SU-DHL-6 (cell line): ENCODE measurements around the gene DOCK1.

Experiments
- H2AFZ ChIP-seq: fragments of 200-600 bp; sonication (generic); 2 replicates; pipeline ENCODE4 v1.6.1; 2014; ENCODE audit warnings: low read depth, mild to moderate bottlenecking, moderate library complexity, mixed read lengths, antibody characterized with exemption, low read length; ENCODE audit not compliant: severe bottlenecking
- H3F3A ChIP-seq: fragments of 200-600 bp; shearing (Covaris generic); 2 replicates; pipeline ENCODE4 v1.6.0; 2016; ENCODE audit warnings: antibody characterized with exemption, mild to moderate bottlenecking; ENCODE audit not compliant: insufficient read depth
- H3K27ac ChIP-seq: fragments of 200-600 bp; sonication (generic); 2 replicates; pipeline ENCODE4 v1.5.1; 2016; ENCODE audit warnings: low read depth, mild to moderate bottlenecking, low read length, moderate library complexity, mixed read lengths
- H3K27me3 ChIP-seq: fragments of 200-600 bp; sonication (generic), shearing (Covaris generic); 2 replicates; pipeline ENCODE4 v1.6.0; 2014; ENCODE audit warnings: mild to moderate bottlenecking, low read length
- H3K36me3 ChIP-seq: fragments of 200-600 bp; sonication (generic); 2 replicates; pipeline ENCODE4 v1.6.1; 2014; ENCODE audit warnings: mild to moderate bottlenecking, low read length, mixed read lengths
- H3K4me2 ChIP-seq: fragments of 300-600, 200-600 bp; shearing (Covaris generic), sonication (generic); 2 replicates; pipeline ENCODE4 v1.6.0; 2014; ENCODE audit warnings: low read length, low read depth, mild to moderate bottlenecking; ENCODE audit not compliant: poor library complexity, severe bottlenecking
- H3K4me3 ChIP-seq: fragments of 200-600 bp; sonication (generic); 2 replicates; pipeline ENCODE4 v1.5.1; 2014; ENCODE audit warnings: antibody characterized with exemption, low read length, mild to moderate bottlenecking, mixed read lengths; ENCODE audit not compliant: insufficient read depth, poor library complexity, severe bottlenecking
- H3K79me2 ChIP-seq: fragments of 200-600 bp; sonication (generic); 2 replicates; pipeline ENCODE4 v1.6.1; 2014; ENCODE audit warnings: mild to moderate bottlenecking, low read length, moderate library complexity; ENCODE audit not compliant: insufficient read depth
- H3K9ac ChIP-seq: fragments of 200-600 bp; sonication (generic); 2 replicates; pipeline ENCODE4 v1.7.0; 2014; ENCODE audit warnings: mild to moderate bottlenecking, low read length
- H3K9me2 ChIP-seq: fragments of 200-600 bp; sonication (generic); replicated peaks from 2 replicates; pipeline ENCODE4 v1.6.1; 2014; ENCODE audit warnings: low read length; ENCODE audit not compliant: insufficient read depth
- H3K9me3 ChIP-seq: fragments of 200-600 bp; sonication (generic); 2 replicates; pipeline ENCODE4 v1.6.1; 2014; ENCODE audit warnings: low read length, mixed read lengths; ENCODE audit not compliant: insufficient read depth
- H4K20me1 ChIP-seq: fragments of 200-600 bp; sonication (generic); 2 replicates; pipeline ENCODE4 v1.6.1; 2014; ENCODE audit warnings: low read depth, mild to moderate bottlenecking, antibody characterized with exemption, low read length, moderate library complexity, mixed read lengths
- EZH2phosphoT487 ChIP-seq: fragments of 200-600 bp; sonication (generic), shearing (Covaris generic); conservative IDR thresholded peaks from 2 replicates; pipeline ENCODE4 v1.6.1; 2018; ENCODE audit warnings: mild to moderate bottlenecking, antibody characterized with exemption, low read length, moderate library complexity, mixed read lengths
- TF ChIP-seq, protein P1 (sequence below): fragments of 200-600 bp; sonication (generic); IDR thresholded peaks from one replicate; pipeline ENCODE4 v1.5.1; 2017; ENCODE audit warnings: antibody characterized with exemption, mild to moderate bottlenecking, low read length, moderate library complexity; ENCODE audit not compliant: insufficient read depth, poor library complexity, severe bottlenecking

DOCK1 gene

DNA sequence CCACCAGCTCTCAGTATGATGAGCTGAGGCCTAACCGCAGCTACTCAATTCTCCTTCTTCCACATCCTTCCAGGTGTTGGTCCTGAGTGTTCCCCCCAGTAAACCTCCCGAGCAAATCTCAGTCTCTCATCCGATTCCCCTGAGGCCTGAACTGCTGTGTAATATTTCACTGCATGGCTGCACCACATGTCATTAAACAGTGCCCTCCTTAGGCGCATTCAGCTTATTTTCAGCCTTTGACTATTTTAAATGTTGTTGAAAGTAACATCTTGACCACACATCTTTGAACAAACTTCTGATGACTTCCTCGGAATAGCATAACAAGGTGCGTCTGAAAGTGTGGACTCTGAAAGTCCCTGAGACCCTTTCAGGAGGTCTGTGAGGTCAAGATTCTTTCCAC is 581.1 kb downstream of the DOCK1 start:
- H3K36me3 ChIP-seq, result no peaks in the 10 kb centered on the region
- no peaks in the 10 kb centered on the region for H3K79me2 ChIP-seq
- no peaks in the 10 kb centered on the region for H3F3A ChIP-seq
- H3K4me3 ChIP-seq, result no peak overlapping the region
- no peak for TF ChIP-seq EZH2phosphoT487
- TF ChIP-seq, protein P1, sequence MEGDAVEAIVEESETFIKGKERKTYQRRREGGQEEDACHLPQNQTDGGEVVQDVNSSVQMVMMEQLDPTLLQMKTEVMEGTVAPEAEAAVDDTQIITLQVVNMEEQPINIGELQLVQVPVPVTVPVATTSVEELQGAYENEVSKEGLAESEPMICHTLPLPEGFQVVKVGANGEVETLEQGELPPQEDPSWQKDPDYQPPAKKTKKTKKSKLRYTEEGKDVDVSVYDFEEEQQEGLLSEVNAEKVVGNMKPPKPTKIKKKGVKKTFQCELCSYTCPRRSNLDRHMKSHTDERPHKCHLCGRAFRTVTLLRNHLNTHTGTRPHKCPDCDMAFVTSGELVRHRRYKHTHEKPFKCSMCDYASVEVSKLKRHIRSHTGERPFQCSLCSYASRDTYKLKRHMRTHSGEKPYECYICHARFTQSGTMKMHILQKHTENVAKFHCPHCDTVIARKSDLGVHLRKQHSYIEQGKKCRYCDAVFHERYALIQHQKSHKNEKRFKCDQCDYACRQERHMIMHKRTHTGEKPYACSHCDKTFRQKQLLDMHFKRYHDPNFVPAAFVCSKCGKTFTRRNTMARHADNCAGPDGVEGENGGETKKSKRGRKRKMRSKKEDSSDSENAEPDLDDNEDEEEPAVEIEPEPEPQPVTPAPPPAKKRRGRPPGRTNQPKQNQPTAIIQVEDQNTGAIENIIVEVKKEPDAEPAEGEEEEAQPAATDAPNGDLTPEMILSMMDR, result no peak
- no peaks in the 10 kb centered on the region for H3K27me3 ChIP-seq
- H3K9me2 ChIP-seq, result no peaks in the 10 kb centered on the region; the same call in 1 of the 2 replicates
- H3K9me3 ChIP-seq, result no peaks in the 10 kb centered on the region
- H3K4me2 ChIP-seq, result no peak overlapping the region
- H3K27ac ChIP-seq, result no peak overlapping the region
- H2AFZ ChIP-seq, result no peak overlapping the region
- no peak overlapping the region for H3K9ac ChIP-seq
- H4K20me1 ChIP-seq, result no peaks in the 10 kb centered on the region

DNA sequence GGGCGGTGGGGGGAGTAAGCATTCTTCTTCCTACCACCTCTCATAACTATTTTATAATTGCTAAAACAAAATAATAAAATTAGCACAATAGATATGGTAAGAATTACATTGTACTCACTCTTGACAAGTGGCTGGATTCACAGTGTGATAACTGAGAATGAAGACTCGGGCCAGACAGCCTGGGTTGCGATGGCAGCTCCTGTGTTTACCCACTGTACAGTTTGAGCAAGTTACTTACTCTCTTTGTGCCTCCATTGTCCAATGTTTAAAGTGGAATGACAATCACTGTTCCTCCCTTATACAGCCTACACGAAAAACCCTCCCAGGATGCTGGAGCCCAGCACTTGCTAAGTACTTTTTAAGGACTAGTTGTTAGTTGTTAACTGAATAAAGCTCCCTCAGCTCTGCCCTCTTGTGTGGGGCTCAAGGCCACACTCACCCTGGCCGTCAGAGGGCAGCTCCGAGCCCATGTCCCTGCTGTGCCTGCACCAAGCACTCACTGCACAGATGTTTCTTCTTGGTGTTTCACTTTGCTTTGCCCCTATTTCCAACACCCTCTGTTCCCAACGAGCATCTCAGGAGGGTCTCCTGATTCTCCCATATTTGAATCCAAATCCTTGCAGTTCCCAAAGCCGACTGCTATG is 587.5 kb downstream of the DOCK1 start:
- no peak overlapping the region for H2AFZ ChIP-seq
- H3K9me3 ChIP-seq, result no peaks in the 10 kb centered on the region
- TF ChIP-seq, protein P1, result no peak
- no peak for TF ChIP-seq EZH2phosphoT487
- H3K9me2 ChIP-seq, result no peaks in the 10 kb centered on the region
- no peak overlapping the region for H3K4me3 ChIP-seq
- H3K27ac ChIP-seq, result no peak overlapping the region
- H3K9ac ChIP-seq, result no peak overlapping the region
- no peaks in the 10 kb centered on the region for H3F3A ChIP-seq
- no peaks in the 10 kb centered on the region for H3K36me3 ChIP-seq
- no peaks in the 10 kb centered on the region for H4K20me1 ChIP-seq
- H3K4me2 ChIP-seq, result no peak overlapping the region
- H3K79me2 ChIP-seq, result no peaks in the 10 kb centered on the region
- H3K27me3 ChIP-seq, result no peaks in the 10 kb centered on the region

DNA sequence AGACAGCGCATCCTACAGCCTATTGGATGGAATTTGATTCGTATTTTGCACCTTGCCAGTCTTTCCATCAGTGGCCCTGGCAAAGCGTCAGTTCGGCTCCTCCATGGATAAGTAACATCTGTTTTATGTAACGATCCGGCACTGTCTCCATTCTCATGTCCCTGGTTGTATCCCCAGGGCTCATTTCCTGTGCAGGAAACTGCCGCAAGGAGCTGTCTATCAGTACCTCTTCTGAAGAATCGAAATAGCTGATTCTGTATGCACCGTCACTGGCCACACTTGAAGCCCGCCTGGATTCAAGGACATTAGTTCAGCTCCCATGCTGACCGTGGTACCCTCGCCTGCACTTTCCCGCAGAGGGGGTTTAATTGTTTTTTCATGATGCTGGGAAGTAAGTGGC is 590.8 kb downstream of the DOCK1 start:
- Histone ChIP-seq H3K27ac (no peak overlapping the region), H3K9me2 (no peaks in the 10 kb centered on the region), H3K27me3 (no peaks in the 10 kb centered on the region), H3K79me2 (no peaks in the 10 kb centered on the region), H3K9ac (no peak overlapping the region), H3K4me2 (no peak overlapping the region), H3K36me3 (no peaks in the 10 kb centered on the region), H2AFZ (no peak overlapping the region), H3K9me3 (no peaks in the 10 kb centered on the region), H4K20me1 (no peaks in the 10 kb centered on the region), H3K4me3 (no peak overlapping the region), H3F3A (no peaks in the 10 kb centered on the region)
- no peak for TF ChIP-seq EZH2phosphoT487
- TF ChIP-seq, protein P1, result no peak
